ENCODE results near the gene CHRNA5. TPM values are rescaled to one million over a fixed set of nuclear protein-coding genes. Genes with fewer than 3 reads are reported as not detected.

Gene CHRNA5
- total and polyA plus RNA-seq, 9 of the 15 experiments (the other 6 are each of a cell fraction or from before 2014, with no cell fraction given): 2.8 to 16.1 (median 11.4) TPM

- no peak for TF ChIP-seq RAD51 (IDR thresholded peaks at IDR 0.05; ENCODE audit: borderline replicate concordance, low read depth)
- TF ChIP-seq ADNP (tag; IDR thresholded peaks at IDR 0.05): no peak
- no peak for TF ChIP-seq ZNF436 (CRISPR knock-in tag; IDR thresholded peaks at IDR 0.05)
- no peak for TF ChIP-seq SAFB (IDR thresholded peaks at IDR 0.05; ENCODE audit: borderline replicate concordance, low read depth, low read length)
- no peak for TF ChIP-seq SLC30A9 (CRISPR knock-in tag; IDR thresholded peaks at IDR 0.05)
- TF ChIP-seq CEBPG (CRISPR knock-in tag; IDR thresholded peaks at IDR 0.05): no peak
- TF ChIP-seq CEBPG (tag; conservative IDR thresholded peaks at IDR 0.05 in 1 of 2, IDR thresholded peaks at IDR 0.05 in 1 of 2): no peak
- TF ChIP-seq, protein P1, sequence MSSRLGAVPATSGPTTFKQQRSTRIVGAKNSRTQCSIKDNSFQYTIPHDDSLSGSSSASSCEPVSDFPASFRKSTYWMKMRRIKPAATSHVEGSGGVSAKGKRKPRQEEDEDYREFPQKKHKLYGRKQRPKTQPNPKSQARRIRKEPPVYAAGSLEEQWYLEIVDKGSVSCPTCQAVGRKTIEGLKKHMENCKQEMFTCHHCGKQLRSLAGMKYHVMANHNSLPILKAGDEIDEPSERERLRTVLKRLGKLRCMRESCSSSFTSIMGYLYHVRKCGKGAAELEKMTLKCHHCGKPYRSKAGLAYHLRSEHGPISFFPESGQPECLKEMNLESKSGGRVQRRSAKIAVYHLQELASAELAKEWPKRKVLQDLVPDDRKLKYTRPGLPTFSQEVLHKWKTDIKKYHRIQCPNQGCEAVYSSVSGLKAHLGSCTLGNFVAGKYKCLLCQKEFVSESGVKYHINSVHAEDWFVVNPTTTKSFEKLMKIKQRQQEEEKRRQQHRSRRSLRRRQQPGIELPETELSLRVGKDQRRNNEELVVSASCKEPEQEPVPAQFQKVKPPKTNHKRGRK (tag; IDR thresholded peaks at IDR 0.05): no peak
- no peak for TF ChIP-seq SFPQ (IDR thresholded peaks at IDR 0.05; ENCODE audit: low read depth, low read length)
- no peak for TF ChIP-seq ZNF561 (CRISPR knock-in tag; conservative IDR thresholded peaks at IDR 0.05)
Observed at GRCh38 chr15:78550194-78550593, 15.1 kb upstream of the CHRNA5 start (continued).

Data from K562 (cell line).